Measurements from ENCODE around the gene TMEM158. TPM values are rescaled to one million over a fixed set of nuclear protein-coding genes. Genes with fewer than 3 reads are reported as not detected.

The TMEM158 gene
- total and polyA plus RNA-seq, 2 of the 8 experiments (the other 6 are each of a cell fraction or from before 2014, with no cell fraction given), result 6.8 to 30.3 TPM

- H3K18ac ChIP-seq (ENCODE audit: extremely low read depth, low read length), result peak overlapping the region; percentile 54; the same call in 1 of the 2 replicates
- ChIA-PET POLR2A (ENCODE audit: partially characterized antibody) (interaction anchor here (1.2 to 1.3 kb wide), 2 partner anchors 38 to 148 kb away, joined by 3 to 4 read pairs; no protein-coding TSS in a partner anchor), CTCF (ENCODE audit: partially characterized antibody) (interaction anchor here (0.9 to 2.7 kb wide), 6 partner anchors 9 to 145 kb away, joined by 3 to 11 read pairs (median 3); no protein-coding TSS in a partner anchor)
- no peak overlapping the region for H3K56ac ChIP-seq (replicated peaks; ENCODE audit: insufficient read length, low read depth, low read length)
- H2AFZ ChIP-seq (ENCODE audit: low read length), result peak overlapping the region; percentile 97
- H3K9me3 ChIP-seq (ENCODE audit: insufficient read depth in 2 of 2, low read depth in 1 of 2, low read length in 1 of 2), result no peaks in the 10 kb centered on the region
- H3K9ac ChIP-seq (replicated peaks in 1 of 4; ENCODE audit: extremely low read depth in 1 of 4, low read depth in 3 of 4, low read length in 3 of 4), result no peak overlapping the region
- FAIRE-seq (no peak), DNase-seq (ENCODE audit: low read depth in 1 of 2, low spot score in 2 of 2) (peak in 1 of 2 experiments; percentile 61)
- H3K79me2 ChIP-seq (ENCODE audit: control insufficient read depth in 1 of 2, insufficient read depth in 2 of 2, low read length in 2 of 2), result no peaks in the 10 kb centered on the region
- peak overlapping the region; percentile 96 for H2BK12ac ChIP-seq (ENCODE audit: low read depth, low read length)
- no peak overlapping the region for H2AK5ac ChIP-seq (ENCODE audit: low read depth, low read length)
- no peak overlapping the region for H4K8ac ChIP-seq (ENCODE audit: extremely low read depth, insufficient read depth, low read length)
- no peak overlapping the region for H3K4ac ChIP-seq (replicated peaks; ENCODE audit: insufficient read length, low read depth, low read length)
- no peaks in the 10 kb centered on the region for H3K79me1 ChIP-seq (ENCODE audit: low read depth, low read length)
- no peaks in the 10 kb centered on the region; a peak in 2 of 7 replicates for H3K27me3 ChIP-seq (replicated peaks in 1 of 4; ENCODE audit: control insufficient read depth in 3 of 4, extremely low read depth in 1 of 4, insufficient read depth in 3 of 4, low read length in 3 of 4)
- no peak overlapping the region for H3K23ac ChIP-seq (ENCODE audit: insufficient read length)
- H3K36me3 ChIP-seq (ENCODE audit: control insufficient read depth in 2 of 4, insufficient read depth in 4 of 4, low read length in 3 of 4), result no peaks in the 10 kb centered on the region
- no peak overlapping the region for H3K14ac ChIP-seq (ENCODE audit: insufficient read length)
- no peak overlapping the region for H3K4me3 ChIP-seq (ENCODE audit: extremely low read depth in 1 of 4, insufficient read depth in 2 of 4, low read depth in 3 of 4, low read length in 4 of 4)
- peaks cover 0 to 6% (median 4%) of the 10 kb centered on the region in 4 experiments; a peak in 5 of 7 replicates for H3K4me1 ChIP-seq (replicated peaks in 1 of 4; ENCODE audit: control insufficient read depth in 3 of 4, insufficient read depth in 4 of 4, low read length in 3 of 4)
- H3K4me2 ChIP-seq (ENCODE audit: insufficient read depth in 1 of 2, low read depth in 2 of 2, low read length in 2 of 2), result peak overlapping the region in 1 of 2 experiments; percentile 6; a peak in 1 of 4 replicates
- no peak overlapping the region for H4K5ac ChIP-seq (ENCODE audit: insufficient read length, low read depth, low read length)
- 0 out of 2 replicates have a peak overlapping the region, but pooled peaks have one; percentile 93 for H2BK15ac ChIP-seq (ENCODE audit: low read length)
- H4K20me1 ChIP-seq (replicated peaks in 1 of 2; ENCODE audit: control insufficient read depth in 1 of 2, insufficient read depth in 2 of 2, low read length in 2 of 2), result no peaks in the 10 kb centered on the region
- peak overlapping the region; percentile 81 for H2BK120ac ChIP-seq (replicated peaks; ENCODE audit: low read depth, low read length)
- peak overlapping the region; percentile 89 for H2BK5ac ChIP-seq (ENCODE audit: low read depth, low read length)
- H2BK20ac ChIP-seq (ENCODE audit: low read length), result peak overlapping the region; percentile 94; the same call in 1 of the 2 replicates
- H3K27ac ChIP-seq (ENCODE audit: low read depth, low read length), result no peak overlapping the region
- H3K23me2 ChIP-seq (ENCODE audit: low read depth, low read length), result no peaks in the 10 kb centered on the region
- 55% methylated on average over 7 of the region's 7 CpGs; no CpG with 5 or more reads in 1 of the 2 experiments for WGBS, 2 experiments (ENCODE audit: extremely low coverage in 1 of 2, insufficient coverage in 1 of 2, insufficient read length in 1 of 2, insufficient replicate concordance in 2 of 2, low coverage in 1 of 2, low lambda C conversion rate in 2 of 2, missing lambda C conversion rate in 1 of 2)
- peak overlapping the region; percentile 88 for H4K91ac ChIP-seq (replicated peaks; ENCODE audit: insufficient read length, low read length)
- TF ChIP-seq MAX (IDR thresholded peaks at IDR 0.05), result peak; percentile 64
- no peak for TF ChIP-seq HDAC2 (IDR thresholded peaks at IDR 0.05; ENCODE audit: borderline replicate concordance in 1 of 2, low read depth in 2 of 2, low read length in 2 of 2)
- TF ChIP-seq TAF1 (IDR thresholded peaks at IDR 0.05; ENCODE audit: low read depth, low read length), result 0 out of 2 replicates have a peak, but pooled peaks have one; percentile 26
- TF ChIP-seq RNF2 (IDR thresholded peaks at IDR 0.05; ENCODE audit: borderline replicate concordance, low read depth, low read length, missing control alignments, poor library complexity, severe bottlenecking), result no peak
- peak; percentile 96 for TF ChIP-seq BACH1 (IDR thresholded peaks at IDR 0.05; ENCODE audit: low read length)
- TF ChIP-seq KDM1A (IDR thresholded peaks at IDR 0.05; ENCODE audit: borderline replicate concordance, low read length), result no peak
- TF ChIP-seq SP4 (IDR thresholded peaks at IDR 0.05; ENCODE audit: low read length), result no peak
- TF ChIP-seq EZH2 (IDR thresholded peaks at IDR 0.05; ENCODE audit: low read depth, low read length, severe bottlenecking), result no peak
Observed at GRCh38 chr3:45182915-45183871, 42.9 kb downstream of the TMEM158 start.

Data from H1 (cell line).